ENCODE data around the gene HLA-E.
"Not testable (repeated sequence)": the region's sequence is repeated elsewhere in the genome, so short reads cannot be mapped to it uniquely, and the experiment has no call there.

Gene HLA-E

GRCh38 chr6:30489081-30490025, at the start of gene HLA-E:
Gene HLA-E (plus strand): TSS chr6:30489509. CDS start chr6:30489532, 23 bp downstream.
- peak; percentile 76 for DNase-seq (ENCODE audit: low read depth)

- DNase-seq (ENCODE audit: low read depth): no peak
These were observed 48.1 kb upstream of the HLA-E start for GRCh38 chr6:30441171-30441570.

- no peak for DNase-seq (ENCODE audit: low read depth)
These were observed 45.5 kb upstream of the HLA-E start for GRCh38 chr6:30443657-30444450.

- no peak for DNase-seq (ENCODE audit: low read depth)
These were observed 44.9 kb upstream of the HLA-E start for GRCh38 chr6:30444451-30444742.

GRCh38 chr6:30446259-30446658, 43.0 kb upstream of the HLA-E start:
- DNase-seq (ENCODE audit: low read depth): no peak

GRCh38 chr6:30447237-30447636, 42.1 kb upstream of the HLA-E start:
- no peak for DNase-seq (ENCODE audit: low read depth)

- DNase-seq (ENCODE audit: low read depth): no peak
These were observed 38.8 kb upstream of the HLA-E start for GRCh38 chr6:30450548-30450908.

GRCh38 chr6:30450909-30451841, 38.1 kb upstream of the HLA-E start:
- no peak for DNase-seq (ENCODE audit: low read depth)

GRCh38 chr6:30452736-30453507, 36.4 kb upstream of the HLA-E start:
- no peak for DNase-seq (ENCODE audit: low read depth)

GRCh38 chr6:30453508-30454116, 35.7 kb upstream of the HLA-E start:
- peak; percentile 80 for DNase-seq (ENCODE audit: low read depth)

- no peak for DNase-seq (ENCODE audit: low read depth)
These were observed 30.2 kb upstream of the HLA-E start for GRCh38 chr6:30459145-30459544.

GRCh38 chr6:30461055-30461454, 28.3 kb upstream of the HLA-E start:
- no peak for DNase-seq (ENCODE audit: low read depth)

- DNase-seq (ENCODE audit: low read depth): no peak
These were observed 26.8 kb upstream of the HLA-E start for GRCh38 chr6:30462482-30462881.

GRCh38 chr6:30463242-30463641, 26.1 kb upstream of the HLA-E start:
- no peak for DNase-seq (ENCODE audit: low read depth)

- peak; percentile 55 for DNase-seq (ENCODE audit: low read depth)
These were observed 25.4 kb upstream of the HLA-E start for GRCh38 chr6:30463651-30464618.

- no peak for DNase-seq (ENCODE audit: low read depth)
These were observed 23.6 kb upstream of the HLA-E start for GRCh38 chr6:30465595-30466306.

- DNase-seq (ENCODE audit: low read depth): no peak
These were observed 18.3 kb upstream of the HLA-E start for GRCh38 chr6:30470968-30471367.

GRCh38 chr6:30475116-30475515, 14.2 kb upstream of the HLA-E start:
- not testable (repeated sequence) for DNase-seq (ENCODE audit: low read depth)

GRCh38 chr6:30480536-30481156, 8.7 kb upstream of the HLA-E start:
- no peak for DNase-seq (ENCODE audit: low read depth)
